Measurements from ENCODE around the gene CBY2. TPM values are rescaled to one million over a fixed set of nuclear protein-coding genes. Genes with fewer than 3 reads are reported as not detected.

The CBY2 gene
- polyA plus RNA-seq, 1 donor from 2014 or later, result not detected

DNA sequence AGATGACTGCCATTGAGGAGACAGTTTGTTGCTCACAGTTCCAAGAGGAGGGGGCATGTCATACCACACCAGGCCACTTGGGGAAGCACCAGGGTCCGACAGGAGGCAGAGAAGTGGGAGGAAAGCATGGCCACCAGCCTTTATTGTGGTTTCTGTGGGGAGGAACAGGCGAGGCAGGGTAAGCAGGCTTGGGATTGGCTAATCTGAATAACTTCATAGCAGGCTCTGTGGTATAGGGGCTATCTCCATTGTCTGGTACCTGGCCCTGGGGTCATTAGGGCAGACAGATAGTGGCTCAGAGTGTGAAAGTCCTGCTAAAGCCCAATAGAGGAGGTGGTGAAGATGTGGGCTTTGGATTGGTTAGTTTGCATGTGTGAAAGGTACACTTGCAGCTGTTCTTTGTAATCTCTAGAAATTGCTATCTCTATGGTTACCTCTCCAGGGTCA, 35.5 kb downstream of the CBY2 start:
- H3K9me2 ChIP-seq (ENCODE audit: insufficient read depth, low read length), result no peaks in the 10 kb centered on the region
- H3F3A ChIP-seq (ENCODE audit: insufficient read depth, low read length, poor library complexity, severe bottlenecking), result no peaks in the 10 kb centered on the region
- H3K9ac ChIP-seq (ENCODE audit: low read length), result no peak overlapping the region
- H3K79me2 ChIP-seq (replicated peaks; ENCODE audit: insufficient read depth, low read length), result no peaks in the 10 kb centered on the region
- H2AFZ ChIP-seq (ENCODE audit: low read depth, low read length), result no peak overlapping the region
- no peak for TF ChIP-seq TAF1 (IDR thresholded peaks at IDR 0.05; ENCODE audit: low read depth)
- TF ChIP-seq, protein P1, sequence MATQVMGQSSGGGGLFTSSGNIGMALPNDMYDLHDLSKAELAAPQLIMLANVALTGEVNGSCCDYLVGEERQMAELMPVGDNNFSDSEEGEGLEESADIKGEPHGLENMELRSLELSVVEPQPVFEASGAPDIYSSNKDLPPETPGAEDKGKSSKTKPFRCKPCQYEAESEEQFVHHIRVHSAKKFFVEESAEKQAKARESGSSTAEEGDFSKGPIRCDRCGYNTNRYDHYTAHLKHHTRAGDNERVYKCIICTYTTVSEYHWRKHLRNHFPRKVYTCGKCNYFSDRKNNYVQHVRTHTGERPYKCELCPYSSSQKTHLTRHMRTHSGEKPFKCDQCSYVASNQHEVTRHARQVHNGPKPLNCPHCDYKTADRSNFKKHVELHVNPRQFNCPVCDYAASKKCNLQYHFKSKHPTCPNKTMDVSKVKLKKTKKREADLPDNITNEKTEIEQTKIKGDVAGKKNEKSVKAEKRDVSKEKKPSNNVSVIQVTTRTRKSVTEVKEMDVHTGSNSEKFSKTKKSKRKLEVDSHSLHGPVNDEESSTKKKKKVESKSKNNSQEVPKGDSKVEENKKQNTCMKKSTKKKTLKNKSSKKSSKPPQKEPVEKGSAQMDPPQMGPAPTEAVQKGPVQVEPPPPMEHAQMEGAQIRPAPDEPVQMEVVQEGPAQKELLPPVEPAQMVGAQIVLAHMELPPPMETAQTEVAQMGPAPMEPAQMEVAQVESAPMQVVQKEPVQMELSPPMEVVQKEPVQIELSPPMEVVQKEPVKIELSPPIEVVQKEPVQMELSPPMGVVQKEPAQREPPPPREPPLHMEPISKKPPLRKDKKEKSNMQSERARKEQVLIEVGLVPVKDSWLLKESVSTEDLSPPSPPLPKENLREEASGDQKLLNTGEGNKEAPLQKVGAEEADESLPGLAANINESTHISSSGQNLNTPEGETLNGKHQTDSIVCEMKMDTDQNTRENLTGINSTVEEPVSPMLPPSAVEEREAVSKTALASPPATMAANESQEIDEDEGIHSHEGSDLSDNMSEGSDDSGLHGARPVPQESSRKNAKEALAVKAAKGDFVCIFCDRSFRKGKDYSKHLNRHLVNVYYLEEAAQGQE (IDR thresholded peaks at IDR 0.05; ENCODE audit: borderline replicate concordance), result no peak
- TF ChIP-seq, protein P2, sequence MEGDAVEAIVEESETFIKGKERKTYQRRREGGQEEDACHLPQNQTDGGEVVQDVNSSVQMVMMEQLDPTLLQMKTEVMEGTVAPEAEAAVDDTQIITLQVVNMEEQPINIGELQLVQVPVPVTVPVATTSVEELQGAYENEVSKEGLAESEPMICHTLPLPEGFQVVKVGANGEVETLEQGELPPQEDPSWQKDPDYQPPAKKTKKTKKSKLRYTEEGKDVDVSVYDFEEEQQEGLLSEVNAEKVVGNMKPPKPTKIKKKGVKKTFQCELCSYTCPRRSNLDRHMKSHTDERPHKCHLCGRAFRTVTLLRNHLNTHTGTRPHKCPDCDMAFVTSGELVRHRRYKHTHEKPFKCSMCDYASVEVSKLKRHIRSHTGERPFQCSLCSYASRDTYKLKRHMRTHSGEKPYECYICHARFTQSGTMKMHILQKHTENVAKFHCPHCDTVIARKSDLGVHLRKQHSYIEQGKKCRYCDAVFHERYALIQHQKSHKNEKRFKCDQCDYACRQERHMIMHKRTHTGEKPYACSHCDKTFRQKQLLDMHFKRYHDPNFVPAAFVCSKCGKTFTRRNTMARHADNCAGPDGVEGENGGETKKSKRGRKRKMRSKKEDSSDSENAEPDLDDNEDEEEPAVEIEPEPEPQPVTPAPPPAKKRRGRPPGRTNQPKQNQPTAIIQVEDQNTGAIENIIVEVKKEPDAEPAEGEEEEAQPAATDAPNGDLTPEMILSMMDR (IDR thresholded peaks at IDR 0.05; ENCODE audit: poor library complexity, severe bottlenecking), result no peak
- H3K27me3 ChIP-seq (ENCODE audit: insufficient read depth, low read depth, low read length), result no peaks in the 10 kb centered on the region
- no peaks in the 10 kb centered on the region for H3K9me3 ChIP-seq (ENCODE audit: low read length)
- H4K20me1 ChIP-seq (ENCODE audit: insufficient read depth), result no peaks in the 10 kb centered on the region
- H3K36me3 ChIP-seq (ENCODE audit: insufficient read depth, low read length), result no peaks in the 10 kb centered on the region
- H3K4me2 ChIP-seq (ENCODE audit: low read length), result no peak overlapping the region
- H3K27ac ChIP-seq (ENCODE audit: low read length), result no peak overlapping the region
- no peak overlapping the region for H3K4me3 ChIP-seq (ENCODE audit: low read length)

DNA sequence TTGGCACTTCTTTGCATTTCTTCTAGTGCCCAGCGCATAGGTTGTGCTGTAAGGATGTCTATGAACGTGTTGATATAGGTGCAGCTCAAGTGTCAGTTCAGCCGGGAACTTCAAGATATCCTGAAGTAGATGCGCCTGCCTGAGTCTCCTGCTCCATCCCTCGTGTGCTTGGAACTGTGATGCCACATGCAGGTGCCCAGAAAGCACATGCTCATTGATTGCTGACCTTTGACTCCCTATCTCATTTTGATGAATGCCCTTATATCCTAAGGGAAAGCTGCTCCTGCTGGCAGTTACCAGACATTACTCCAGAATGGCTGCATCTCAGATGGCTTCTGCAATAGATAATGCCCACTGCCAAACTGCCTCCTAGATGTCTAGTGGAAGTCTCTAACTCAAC, 40.9 kb downstream of the CBY2 start:
- H3K9ac ChIP-seq (ENCODE audit: low read length), result no peak overlapping the region
- no peak overlapping the region for H3K4me2 ChIP-seq (ENCODE audit: low read length)
- TF ChIP-seq RAD21 (conservative IDR thresholded peaks at IDR 0.05) (no peak), SMC3 (conservative IDR thresholded peaks at IDR 0.05; ENCODE audit: poor library complexity) (no peak), TAF1 (IDR thresholded peaks at IDR 0.05; ENCODE audit: low read depth) (no peak), MXI1 (conservative IDR thresholded peaks at IDR 0.05; ENCODE audit: poor library complexity, severe bottlenecking) (no peak), EP300 (conservative IDR thresholded peaks at IDR 0.05; ENCODE audit: poor library complexity, severe bottlenecking) (no peak), POLR2AphosphoS5 (IDR thresholded peaks at IDR 0.05) (no peak), EZH2 (IDR thresholded peaks at IDR 0.05; ENCODE audit: borderline replicate concordance, insufficient read depth, low read length, poor library complexity, severe bottlenecking) (no peak)
- TF ChIP-seq, protein P1 (IDR thresholded peaks at IDR 0.05; ENCODE audit: borderline replicate concordance), result no peak
- TF ChIP-seq, protein P2 (IDR thresholded peaks at IDR 0.05; ENCODE audit: poor library complexity, severe bottlenecking), result no peak
- H3K27me3 ChIP-seq (ENCODE audit: insufficient read depth, low read depth, low read length), result no peaks in the 10 kb centered on the region
- no peaks in the 10 kb centered on the region for H3K79me2 ChIP-seq (replicated peaks; ENCODE audit: insufficient read depth, low read length)
- H3K4me3 ChIP-seq (ENCODE audit: low read length), result no peak overlapping the region
- no peaks in the 10 kb centered on the region for H3F3A ChIP-seq (ENCODE audit: insufficient read depth, low read length, poor library complexity, severe bottlenecking)
- H2AFZ ChIP-seq (ENCODE audit: low read depth, low read length), result no peak overlapping the region
- no peaks in the 10 kb centered on the region for H3K36me3 ChIP-seq (ENCODE audit: insufficient read depth, low read length)
- H3K9me2 ChIP-seq (ENCODE audit: insufficient read depth, low read length), result no peaks in the 10 kb centered on the region
- H4K20me1 ChIP-seq (ENCODE audit: insufficient read depth), result no peaks in the 10 kb centered on the region
- no peak overlapping the region for H3K27ac ChIP-seq (ENCODE audit: low read length)
- H3K9me3 ChIP-seq (ENCODE audit: low read length), result no peaks in the 10 kb centered on the region

All from neural cell (in vitro differentiated cells).